Osteoblast (primary cell): ENCODE measurements around the gene CHCHD1. TPM values are rescaled to one million over a fixed set of nuclear protein-coding genes. Genes with fewer than 3 reads are reported as not detected.
A peak's percentile ranks its signal among the peaks of the same experiment; 100 is the strongest.

Source experiments
- DNase-seq: peaks from one replicate; pipeline ENCODE4 v3.0.0; 2011; ENCODE audit warnings: low spot score, mixed read lengths; ENCODE audit not compliant: insufficient read length; ENCODE audit errors: missing footprints
- H2AFZ ChIP-seq: 2 replicates; pipeline ENCODE4 v1.6.0; 2011; ENCODE audit warnings: mild to moderate bottlenecking, low read length
- H3K27ac ChIP-seq: 2 replicates; pipeline ENCODE4 v1.5.1; 2011; ENCODE audit warnings: mild to moderate bottlenecking, low read depth, low read length, moderate library complexity
- H3K27me3 ChIP-seq: 2 replicates; pipeline ENCODE4 v1.6.0; 2012; ENCODE audit warnings: mild to moderate bottlenecking, control low read depth, inconsistent platforms, low read length, moderate library complexity; ENCODE audit not compliant: insufficient read depth
- H3K36me3 ChIP-seq: 2 replicates; pipeline ENCODE4 v1.5.1; 2011; ENCODE audit warnings: mild to moderate bottlenecking, low read length, control low read depth, moderate library complexity; ENCODE audit not compliant: insufficient read depth
- H3K4me1 ChIP-seq: 2 replicates; pipeline ENCODE4 v1.5.1; 2011; ENCODE audit warnings: mild to moderate bottlenecking, low read length, control low read depth, moderate library complexity; ENCODE audit not compliant: insufficient read depth
- H3K4me2 ChIP-seq: 2 replicates; pipeline ENCODE4 v1.6.0; 2011; ENCODE audit warnings: mild to moderate bottlenecking, low read length; ENCODE audit not compliant: insufficient read depth
- H3K4me3 ChIP-seq: fragments of 200-600 bp; sonication (generic); 3 replicates; pipeline ENCODE4 v1.5.1; 2012; ENCODE audit warnings: mild to moderate bottlenecking, low read length, inconsistent platforms; ENCODE audit not compliant: insufficient read depth
- H3K79me2 ChIP-seq: 2 replicates; pipeline ENCODE4 v1.6.0; 2012; ENCODE audit warnings: mild to moderate bottlenecking, low read length, control low read depth, inconsistent platforms; ENCODE audit not compliant: insufficient read depth
- H3K9me3 ChIP-seq: 2 replicates; pipeline ENCODE4 v1.5.1; 2011; ENCODE audit warnings: low read depth, low read length, control low read depth
- H4K20me1 ChIP-seq: 2 replicates; pipeline ENCODE4 v1.6.0; 2012; ENCODE audit warnings: mild to moderate bottlenecking, low read length, control low read depth; ENCODE audit not compliant: insufficient read depth
- CTCF ChIP-seq: IDR thresholded peaks from 2 replicates; pipeline ENCODE4 v1.5.1; 2011; ENCODE audit warnings: mild to moderate bottlenecking, low read depth, low read length, moderate library complexity; ENCODE audit errors: extremely low read depth
- total RNA-seq: library from RNA; depleted of rRNA; stranded (reverse); fragments of >200 nt; gene quantifications from 2 replicates; pipeline ENCODE4 v1.2.3, GENCODE V29; 2012

Gene CHCHD1
- total RNA-seq, 1 donor = 12.7 TPM

- no peak for TF ChIP-seq CTCF
- no peak overlapping the region for H3K4me2 ChIP-seq
- peaks cover 13% of the 10 kb centered on the region for H4K20me1 ChIP-seq
- H3K4me1 ChIP-seq = peaks cover 15% of the 10 kb centered on the region
- no peak overlapping the region for H2AFZ ChIP-seq
- peaks cover 17% of the 10 kb centered on the region for H3K79me2 ChIP-seq
- no peaks in the 10 kb centered on the region for H3K9me3 ChIP-seq
- H3K27me3 ChIP-seq = no peaks in the 10 kb centered on the region
- DNase-seq = no peak
- no peak overlapping the region for H3K27ac ChIP-seq
- peaks cover 69% of the 10 kb centered on the region for H3K36me3 ChIP-seq
- H3K4me3 ChIP-seq = no peak overlapping the region
Observed at GRCh38 chr10:73768881-73769280, 13.0 kb upstream of the CHCHD1 start.

- Histone ChIP-seq H3K79me2 (peaks cover 21% of the 10 kb centered on the region), H3K27ac (no peak overlapping the region), H3K4me2 (no peak overlapping the region), H3K36me3 (peaks cover 67% of the 10 kb centered on the region), H3K4me1 (peaks cover 20% of the 10 kb centered on the region), H3K4me3 (no peak overlapping the region), H2AFZ (no peak overlapping the region), H3K27me3 (no peaks in the 10 kb centered on the region), H4K20me1 (peaks cover 17% of the 10 kb centered on the region), H3K9me3 (no peaks in the 10 kb centered on the region)
- no peak for DNase-seq
- TF ChIP-seq CTCF = no peak
Observed at GRCh38 chr10:73769396-73769795, 12.5 kb upstream of the CHCHD1 start.

- Histone ChIP-seq H3K4me2 (peak overlapping the region; percentile 92), H3K79me2 (peaks cover 39% of the 10 kb centered on the region), H2AFZ (peak overlapping the region; percentile 60), H3K27ac (peak overlapping the region; percentile 85), H3K36me3 (peaks cover 62% of the 10 kb centered on the region), H3K4me3 (peak overlapping the region; percentile 93), H3K27me3 (no peaks in the 10 kb centered on the region), H3K9me3 (no peaks in the 10 kb centered on the region), H4K20me1 (peaks cover 26% of the 10 kb centered on the region), H3K4me1 (peaks cover 33% of the 10 kb centered on the region)
- TF ChIP-seq CTCF = no peak
- DNase-seq = peak; percentile 97
Observed at GRCh38 chr10:73771722-73772280, 10.0 kb upstream of the CHCHD1 start.

GRCh38 chr10:73772281-73773151, 9.3 kb upstream of the CHCHD1 start:
- Histone ChIP-seq H3K27me3 (no peaks in the 10 kb centered on the region), H4K20me1 (peaks cover 26% of the 10 kb centered on the region), H3K36me3 (peaks cover 57% of the 10 kb centered on the region), H2AFZ (peak overlapping the region; percentile 60), H3K4me3 (peak overlapping the region; percentile 93), H3K79me2 (peaks cover 45% of the 10 kb centered on the region), H3K27ac (peak overlapping the region; percentile 85), H3K9me3 (no peaks in the 10 kb centered on the region), H3K4me2 (peak overlapping the region; percentile 92), H3K4me1 (peaks cover 33% of the 10 kb centered on the region)
- TF ChIP-seq CTCF = no peak
- peak; percentile 96 for DNase-seq
